CD4-positive, CD25-positive, alpha-beta regulatory T cell (primary cell): ENCODE data around the gene RANBP2. TPM values are rescaled to one million over a fixed set of nuclear protein-coding genes. Genes with fewer than 3 reads are reported as not detected.
"Not testable (repeated sequence)": the region's sequence is repeated elsewhere in the genome, so short reads cannot be mapped to it uniquely, and the experiment has no call there.

Source experiments
- ATAC-seq, 2 donors: fragments of 150-1000 bp; cut with Tn5 transposase; one replicate each; pipeline ENCODE4 v1.10.0; 2021; ENCODE audit warnings: low read depth in 2 of 2, moderate number of reproducible peaks in 2 of 2, moderate library complexity in 1 of 2
- DNase-seq, 3 donors: peaks; one replicate each; pipeline versions ENCODE4 v3.0.0 to v3.0.0-alpha.2; 2012 to 2022; ENCODE audit warnings: mixed read lengths in 1 of 3
- H3K27ac ChIP-seq: one replicate; pipeline ENCODE4 v1.7.0; 2013; ENCODE audit warnings: mild to moderate bottlenecking, low read length; ENCODE audit not compliant: insufficient read depth, poor library complexity, severe bottlenecking
- H3K27me3 ChIP-seq: one replicate; pipeline ENCODE4 v1.7.0; 2013; ENCODE audit warnings: low read length; ENCODE audit not compliant: control insufficient read depth, insufficient read depth
- H3K36me3 ChIP-seq: one replicate; pipeline ENCODE4 v1.7.0; 2013; ENCODE audit warnings: mild to moderate bottlenecking, low read length, moderate library complexity; ENCODE audit not compliant: control insufficient read depth, insufficient read depth
- H3K4me1 ChIP-seq: 2 replicates; pipeline ENCODE4 v1.7.0; 2013; ENCODE audit warnings: mild to moderate bottlenecking, low read length; ENCODE audit not compliant: insufficient read depth, control insufficient read depth, poor library complexity, severe bottlenecking
- H3K4me3 ChIP-seq: one replicate; pipeline ENCODE4 v1.7.0; 2013; ENCODE audit warnings: low read depth, mild to moderate bottlenecking, low read length, moderate library complexity
- H3K9me3 ChIP-seq, 2 experiments: 1 replicate in 1 of 2; 2 replicates in 1 of 2; pipeline ENCODE4 v1.7.0; 2013; ENCODE audit warnings: low read length in 2 of 2, mild to moderate bottlenecking in 1 of 2, moderate library complexity in 1 of 2; ENCODE audit not compliant: control insufficient read depth in 2 of 2
- H3K27ac Mint-ChIP-seq, 3 donors: one replicate each; pipeline ENCODE4 v1.8.0; 2020 to 2022; ENCODE audit warnings: mild to moderate bottlenecking in 3 of 3, mixed read lengths in 3 of 3, moderate library complexity in 2 of 3
- H3K27me3 Mint-ChIP-seq: one replicate; pipeline ENCODE4 v1.8.0; 2022; ENCODE audit warnings: mild to moderate bottlenecking, mixed read lengths
- H3K36me3 Mint-ChIP-seq: one replicate; pipeline ENCODE4 v1.8.0; 2020; ENCODE audit warnings: mixed read lengths
- H3K4me1 Mint-ChIP-seq, 4 donors: one replicate each; pipeline ENCODE4 v1.8.0; 2020 to 2022; ENCODE audit warnings: mixed read lengths in 4 of 4, mild to moderate bottlenecking in 1 of 4
- H3K4me3 Mint-ChIP-seq, 4 donors: one replicate each; pipeline ENCODE4 v1.8.0; 2020 to 2022; ENCODE audit warnings: mild to moderate bottlenecking in 4 of 4, mixed read lengths in 4 of 4, moderate library complexity in 3 of 4
- H3K9me3 Mint-ChIP-seq, 7 donors: one replicate each; pipeline ENCODE4 v1.8.0; 2020 to 2022; ENCODE audit warnings: mixed read lengths in 7 of 7, mild to moderate bottlenecking in 3 of 7, moderate library complexity in 2 of 7
- polyA plus RNA-seq, 4 donors: library from polyadenylated mRNA; unstranded; fragments of 300-500 nt; fragmentation: Illumina TruSeq; gene quantifications; one replicate each; pipeline ENCODE4 v1.2.3, GENCODE V29; 2021
- total RNA-seq: library from RNA; stranded (reverse); gene quantifications from one replicate; pipeline ENCODE4 v1.2.3, GENCODE V29; 2022

The RANBP2 gene
- 155 TPM for total RNA-seq
- 10 to 100 TPM; 10.8 to 28.5 (median 12.8) TPM for polyA plus RNA-seq

- Histone ChIP-seq H3K36me3 (no peaks in the 10 kb centered on the region), H3K4me3 (peak within 1 kb of the TSS; percentile 97), H3K27ac (peak within 1 kb of the TSS; percentile 93), H3K4me1 (peaks cover 12% of the 10 kb centered on the region), H3K27me3 (no peaks in the 10 kb centered on the region), H3K9me3 (no peaks in the 10 kb centered on the region)
- Mint-ChIP-seq H3K36me3 (peaks cover 3% of the 10 kb centered on the region), H3K4me1 (peaks cover 11 to 39% (median 21%) of the 10 kb centered on the region in 4 donors), H3K27me3 (no peaks in the 10 kb centered on the region), H3K27ac (peak within 1 kb of the TSS; percentile 98 to 100 (median 99)), H3K4me3 (peak within 1 kb of the TSS; percentile 93 to 96 (median 95)), H3K9me3 (no peaks in the 10 kb centered on the region)
- DNase-seq (peak; percentile 92 to 98 (median 94)), ATAC-seq (peak; percentile 98 to 99)
Observed at GRCh38 chr2:108719149-108720044, at the start of gene RANBP2. Gene RANBP2 (plus strand): TSS chr2:108719482. CDS start chr2:108719607, 125 bp downstream.

- not testable (repeated sequence) for H3K4me1 ChIP-seq, H3K27ac Mint-ChIP-seq, H3K27ac ChIP-seq, ATAC-seq, H3K36me3 Mint-ChIP-seq, H3K4me3 Mint-ChIP-seq, H3K9me3 ChIP-seq, H3K4me1 Mint-ChIP-seq, DNase-seq, H3K27me3 ChIP-seq, H3K9me3 Mint-ChIP-seq, H3K27me3 Mint-ChIP-seq, H3K4me3 ChIP-seq
- H3K36me3 ChIP-seq = peaks cover 18% of the 10 kb centered on the region
Observed at GRCh38 chr2:108670282-108670681, 49.0 kb upstream of the RANBP2 start.

GRCh38 chr2:108672200-108672805 lies 47.0 kb upstream of the RANBP2 start:
- ATAC-seq, H3K27ac Mint-ChIP-seq: not testable (repeated sequence)
- H3K36me3 Mint-ChIP-seq = peaks cover 10% of the 10 kb centered on the region

GRCh38 chr2:108676522-108676921 lies 42.8 kb upstream of the RANBP2 start:
- peaks cover 18% of the 10 kb centered on the region for H3K36me3 Mint-ChIP-seq

More at GRCh38 chr2:108672200-108672805, 47.0 kb upstream of the RANBP2 start:
- not testable (repeated sequence) for H3K9me3 Mint-ChIP-seq, H3K9me3 ChIP-seq, DNase-seq, H3K27me3 ChIP-seq, H3K4me3 ChIP-seq, H3K27ac ChIP-seq, H3K4me3 Mint-ChIP-seq, H3K4me1 Mint-ChIP-seq, H3K4me1 ChIP-seq, H3K27me3 Mint-ChIP-seq
- H3K36me3 ChIP-seq = peaks cover 30% of the 10 kb centered on the region

GRCh38 chr2:108677239-108677744 lies 42.0 kb upstream of the RANBP2 start:
- not testable (repeated sequence) for H3K4me3 ChIP-seq, H3K27ac ChIP-seq, H3K27me3 Mint-ChIP-seq, H3K9me3 ChIP-seq, H3K4me1 ChIP-seq, DNase-seq, ATAC-seq, H3K27ac Mint-ChIP-seq, H3K4me3 Mint-ChIP-seq, H3K4me1 Mint-ChIP-seq, H3K9me3 Mint-ChIP-seq, H3K27me3 ChIP-seq
- H3K36me3 ChIP-seq = peaks cover 57% of the 10 kb centered on the region
- peaks cover 18% of the 10 kb centered on the region for H3K36me3 Mint-ChIP-seq

More at GRCh38 chr2:108676522-108676921, 42.8 kb upstream of the RANBP2 start:
- not testable (repeated sequence) for H3K4me1 ChIP-seq, H3K9me3 Mint-ChIP-seq, H3K27ac ChIP-seq, DNase-seq, H3K4me1 Mint-ChIP-seq, H3K27me3 ChIP-seq, H3K27me3 Mint-ChIP-seq, H3K27ac Mint-ChIP-seq, H3K9me3 ChIP-seq, H3K4me3 ChIP-seq, ATAC-seq, H3K4me3 Mint-ChIP-seq
- peaks cover 51% of the 10 kb centered on the region for H3K36me3 ChIP-seq

- not testable (repeated sequence) for H3K4me1 ChIP-seq, H3K4me3 Mint-ChIP-seq, H3K27me3 Mint-ChIP-seq, H3K4me1 Mint-ChIP-seq, DNase-seq, H3K9me3 Mint-ChIP-seq, H3K27me3 ChIP-seq, H3K27ac ChIP-seq, H3K4me3 ChIP-seq, H3K9me3 ChIP-seq, ATAC-seq
- H3K36me3 ChIP-seq = peaks cover 60% of the 10 kb centered on the region
- Mint-ChIP-seq H3K27ac (peak overlapping the region in 1 of 3 donors; percentile 41), H3K36me3 (peaks cover 18% of the 10 kb centered on the region)
Observed at GRCh38 chr2:108678198-108678651, 41.1 kb upstream of the RANBP2 start.

GRCh38 chr2:108680805-108681204 lies 38.5 kb upstream of the RANBP2 start:
- peaks cover 62% of the 10 kb centered on the region for H3K36me3 ChIP-seq
- not testable (repeated sequence) for H3K27me3 Mint-ChIP-seq, H3K4me3 Mint-ChIP-seq, H3K27ac Mint-ChIP-seq, H3K4me3 ChIP-seq, H3K4me1 ChIP-seq, H3K27ac ChIP-seq, DNase-seq, H3K4me1 Mint-ChIP-seq, H3K9me3 ChIP-seq, ATAC-seq, H3K27me3 ChIP-seq, H3K9me3 Mint-ChIP-seq
- peaks cover 17% of the 10 kb centered on the region for H3K36me3 Mint-ChIP-seq
